Measurements from ENCODE around the gene NF1. TPM values are rescaled to one million over a fixed set of nuclear protein-coding genes. Genes with fewer than 3 reads are reported as not detected.
"Not testable (repeated sequence)": the region's sequence is repeated elsewhere in the genome, so short reads cannot be mapped to it uniquely, and the experiment has no call there.

The NF1 gene
- polyA plus RNA-seq, 3 donors, result 36.5 to 52.8 (median 43.2) TPM

GRCh38 chr17:31074772-31075555 lies 19.8 kb upstream of the NF1 start:
- no peak for DNase-seq

GRCh38 chr17:31078290-31078689 lies 16.5 kb upstream of the NF1 start:
- DNase-seq, result no peak

- no peak for DNase-seq
Observed at GRCh38 chr17:31079731-31080130, 15.0 kb upstream of the NF1 start.

GRCh38 chr17:31085563-31085962 lies 9.2 kb upstream of the NF1 start:
- DNase-seq, result no peak

- no peak for DNase-seq
Observed at GRCh38 chr17:31089471-31089870, 5.3 kb upstream of the NF1 start.

GRCh38 chr17:31090650-31091049 lies 4.1 kb upstream of the NF1 start:
- DNase-seq, result not testable (repeated sequence)

GRCh38 chr17:31092475-31093064 lies 2.2 kb upstream of the NF1 start:
- no peak for DNase-seq

GRCh38 chr17:31093866-31094599 lies 744 bp upstream of the NF1 start:
- DNase-seq, result no peak

GRCh38 chr17:31095236-31096105 lies 694 bp downstream of the NF1 start:
- DNase-seq, result peak; percentile 81

- peak; percentile 27 for DNase-seq
Observed at GRCh38 chr17:31096106-31096436, 1.3 kb downstream of the NF1 start.

- DNase-seq, result no peak
Observed at GRCh38 chr17:31099016-31099415, 4.2 kb downstream of the NF1 start.

- no peak for DNase-seq
Observed at GRCh38 chr17:31100840-31101459, 6.2 kb downstream of the NF1 start.

GRCh38 chr17:31101943-31102342 lies 7.2 kb downstream of the NF1 start:
- no peak for DNase-seq

GRCh38 chr17:31105991-31106390 lies 11.2 kb downstream of the NF1 start:
- DNase-seq, result no peak

- no peak for DNase-seq
Observed at GRCh38 chr17:31111183-31111582, 16.4 kb downstream of the NF1 start.

- DNase-seq, result no peak
Observed at GRCh38 chr17:31112001-31112661, 17.4 kb downstream of the NF1 start.

GRCh38 chr17:31113368-31113767 lies 18.6 kb downstream of the NF1 start:
- peak; percentile 17 for DNase-seq

- no peak for DNase-seq
Observed at GRCh38 chr17:31113939-31114338, 19.2 kb downstream of the NF1 start.

GRCh38 chr17:31114956-31115555 lies 20.3 kb downstream of the NF1 start:
- no peak for DNase-seq

GRCh38 chr17:31116167-31116566 lies 21.4 kb downstream of the NF1 start:
- DNase-seq, result no peak

- DNase-seq, result no peak
Observed at GRCh38 chr17:31122746-31123145, 28.0 kb downstream of the NF1 start.
